Stomach (tissue), 4 donors: ENCODE results near the gene LYZL1.

Experiments used
- EP300 ChIP-seq: sonication (generic); formaldehyde crosslinking; IDR thresholded peaks from one replicate; pipeline ENCODE4 v1.6.1; 2017; ENCODE audit warnings: antibody characterized with exemption
- POLR2A ChIP-seq, 4 donors: fragments of 450-650 bp; IDR thresholded peaks; one replicate each; pipeline ENCODE4 v1.6.1; 2016; ENCODE audit warnings: antibody characterized with exemption in 4 of 4, control low read depth in 2 of 4, mild to moderate bottlenecking in 1 of 4, moderate library complexity in 1 of 4
- TF ChIP-seq, protein P1 (sequence below), 7 experiments: fragments of 450-650 bp in 4 of 7; fragments of 200-600 bp in 3 of 7; sonication (generic) in 3 of 7; IDR thresholded peaks; one replicate each; pipeline ENCODE4 v1.5.1; 2016 to 2019; ENCODE audit warnings: antibody characterized with exemption in 7 of 7, control low read depth in 2 of 7, mild to moderate bottlenecking in 1 of 7

DNA sequence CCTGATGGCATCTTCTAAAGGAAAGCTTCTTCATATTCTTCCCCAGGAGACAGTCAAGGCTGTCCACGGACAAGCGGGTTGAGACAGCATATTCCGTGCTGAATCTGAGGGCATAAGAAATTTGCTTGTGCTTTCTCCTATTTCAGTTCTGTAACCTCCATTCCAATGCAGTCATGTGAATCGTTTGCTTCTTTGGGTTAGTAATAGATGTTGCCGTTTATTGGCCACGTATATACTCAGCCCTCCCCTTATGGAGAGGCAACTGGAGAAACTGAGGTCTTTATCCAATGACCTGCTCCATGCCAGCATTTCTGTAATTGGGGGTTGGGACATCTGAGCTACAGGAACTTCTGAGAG is 38.9 kb downstream of the LYZL1 start:
- TF ChIP-seq, protein P1, sequence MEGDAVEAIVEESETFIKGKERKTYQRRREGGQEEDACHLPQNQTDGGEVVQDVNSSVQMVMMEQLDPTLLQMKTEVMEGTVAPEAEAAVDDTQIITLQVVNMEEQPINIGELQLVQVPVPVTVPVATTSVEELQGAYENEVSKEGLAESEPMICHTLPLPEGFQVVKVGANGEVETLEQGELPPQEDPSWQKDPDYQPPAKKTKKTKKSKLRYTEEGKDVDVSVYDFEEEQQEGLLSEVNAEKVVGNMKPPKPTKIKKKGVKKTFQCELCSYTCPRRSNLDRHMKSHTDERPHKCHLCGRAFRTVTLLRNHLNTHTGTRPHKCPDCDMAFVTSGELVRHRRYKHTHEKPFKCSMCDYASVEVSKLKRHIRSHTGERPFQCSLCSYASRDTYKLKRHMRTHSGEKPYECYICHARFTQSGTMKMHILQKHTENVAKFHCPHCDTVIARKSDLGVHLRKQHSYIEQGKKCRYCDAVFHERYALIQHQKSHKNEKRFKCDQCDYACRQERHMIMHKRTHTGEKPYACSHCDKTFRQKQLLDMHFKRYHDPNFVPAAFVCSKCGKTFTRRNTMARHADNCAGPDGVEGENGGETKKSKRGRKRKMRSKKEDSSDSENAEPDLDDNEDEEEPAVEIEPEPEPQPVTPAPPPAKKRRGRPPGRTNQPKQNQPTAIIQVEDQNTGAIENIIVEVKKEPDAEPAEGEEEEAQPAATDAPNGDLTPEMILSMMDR (IDR thresholded peaks at IDR 0.05) = no peak
- TF ChIP-seq POLR2A (IDR thresholded peaks at IDR 0.05) (no peak), EP300 (no peak)
